Heart left ventricle (tissue), 16 donors: ENCODE data around the gene MGLL. TPM values are rescaled to one million over a fixed set of nuclear protein-coding genes. Genes with fewer than 3 reads are reported as not detected.

ENCODE experiments used
- ATAC-seq, 4 donors: fragments of 200-7000 bp; cut with Tn5 transposase; one replicate each; pipeline ENCODE4 v1.9.1; 2020 to 2022; ENCODE audit warnings: moderate library complexity in 4 of 4, mild to moderate bottlenecking in 3 of 4, moderate number of reproducible peaks in 1 of 4
- DNase-seq, 5 donors: peaks; one replicate each; pipeline ENCODE4 v3.0.0-alpha.2; 2020
- H3K27ac ChIP-seq, 12 donors: fragments of 200-600 bp; sonication (generic) in 4 of 12; one replicate each; pipeline versions ENCODE4 v1.5.0 to v1.8.0; 2016 to 2022; ENCODE audit warnings: mild to moderate bottlenecking in 2 of 12
- H3K27me3 ChIP-seq, 9 donors: fragments of 200-600 bp; sonication (generic) in 2 of 9; one replicate each; pipeline versions ENCODE4 v1.5.1 to v1.8.0; 2016 to 2022; ENCODE audit warnings: mild to moderate bottlenecking in 3 of 9
- H3K36me3 ChIP-seq, 9 donors: fragments of 200-600 bp; sonication (generic) in 2 of 9; one replicate each; pipeline versions ENCODE4 v1.5.0 to v1.8.0; 2018 to 2022; ENCODE audit warnings: mild to moderate bottlenecking in 2 of 9
- H3K4me1 ChIP-seq, 12 donors: fragments of 200-600 bp; sonication (generic) in 4 of 12; one replicate each; pipeline versions ENCODE4 v1.5.0 to v1.8.0; 2016 to 2022; ENCODE audit warnings: mild to moderate bottlenecking in 3 of 12
- H3K4me3 ChIP-seq, 12 donors: fragments of 200-600 bp; sonication (generic) in 4 of 12; one replicate each; pipeline versions ENCODE4 v1.5.0 to v1.8.0; 2017 to 2022; ENCODE audit warnings: mild to moderate bottlenecking in 9 of 12, moderate library complexity in 4 of 12
- H3K9me3 ChIP-seq, 12 donors: fragments of 200-600 bp; sonication (generic) in 4 of 12; one replicate each; pipeline versions ENCODE4 v1.5.0 to v1.8.0; 2016 to 2022; ENCODE audit warnings: mild to moderate bottlenecking in 1 of 12
- POLR2A ChIP-seq, 2 donors: fragments of 450-650 bp; IDR thresholded peaks; one replicate each; pipeline ENCODE4 v1.6.1; 2017; ENCODE audit warnings: antibody characterized with exemption in 2 of 2, mild to moderate bottlenecking in 2 of 2, moderate library complexity in 2 of 2
- WGBS, 4 donors: extraction: QIAGEN DNeasy Blood & Tissue Kit in 2 of 4; methylation state at CpG; one replicate each; pipeline versions ENCODE4 v1.1.5 to v1.1.7; 2013 to 2018; 5-methylcytosine and 5-hydroxymethylcytosine counted together
- intact Hi-C, 10 donors: fragments of 100-400 bp; cut with DNase I; formaldehyde crosslinking; loops; one replicate each; pipeline versions ENCODE4 v1.11.1 to v1.14.2; 2022
- polyA plus RNA-seq, 2 donors: library from polyadenylated mRNA; stranded (reverse); fragments of 200-250 nt; gene quantifications; one replicate each; pipeline ENCODE4 v1.2.3, GENCODE V29; 2013
- total RNA-seq, 9 donors: library from RNA; depleted of rRNA in 2 of 9; stranded (reverse); fragments of >200 nt in 2 of 9; fragmentation: NEBNext Ultra II Directional in 3 of 9; extraction: Animal tissue kit (Norgen Biotek cat#: 25700) in 3 of 9; gene quantifications; one replicate each; pipeline versions ENCODE4 v1.1.0 to v1.2.4, GENCODE V29; 2016 to 2023
- TF ChIP-seq, protein P1 (sequence below), 12 donors: fragments of 200-600 bp; sonication (generic) in 4 of 12; IDR thresholded peaks; one replicate each; pipeline versions ENCODE4 v1.5.0 to v1.8.0; 2018 to 2022; ENCODE audit warnings: antibody characterized with exemption in 12 of 12, mild to moderate bottlenecking in 5 of 12
- donor health status: ischemic (EF 13 %, LVEDD 7.1; RV severe dilation, severe dysfunction).
- donor health status: healthy with polysubstance abuse.
- donor health status: DM: no; HTN: yes; CAD: no.
- donor health status: DM: no; HTN: no; CAD: no.
- donor health status: ischemic (EF 25% LVEDD 6.9; RV normal size, moderate dysfunction).
- donor health status: ischemic (EF 25% LVEDD 5.7; RV mildly dilated, moderate dysfunction).
- donor health status: healthy.
- donor health status: DM: yes; HTN: yes; CAD: no.
- donor health status: ischemic (EF 35%, LVEDD 5.7; RV mildly dilated, moderate dysfunction).
- donor health status: nonischemic (EF 11% LVEDD 7.7; RV severe dilation, severe dysfunction).
- donor health status: DM: yes; HTN: yes; CAD: no.
- donor health status: PGD.
- donor health status: ischemic (EF 29% LVEDD 5.4; RV normal size, mild dysfunction).
- donor health status: nonischemic (EF 23%, LVEDD 6.1; RV moderate dilation, normal function).

MGLL gene
- total and polyA plus RNA-seq, 11 donors: 38.5 to 119 (median 78.9) TPM

DNA sequence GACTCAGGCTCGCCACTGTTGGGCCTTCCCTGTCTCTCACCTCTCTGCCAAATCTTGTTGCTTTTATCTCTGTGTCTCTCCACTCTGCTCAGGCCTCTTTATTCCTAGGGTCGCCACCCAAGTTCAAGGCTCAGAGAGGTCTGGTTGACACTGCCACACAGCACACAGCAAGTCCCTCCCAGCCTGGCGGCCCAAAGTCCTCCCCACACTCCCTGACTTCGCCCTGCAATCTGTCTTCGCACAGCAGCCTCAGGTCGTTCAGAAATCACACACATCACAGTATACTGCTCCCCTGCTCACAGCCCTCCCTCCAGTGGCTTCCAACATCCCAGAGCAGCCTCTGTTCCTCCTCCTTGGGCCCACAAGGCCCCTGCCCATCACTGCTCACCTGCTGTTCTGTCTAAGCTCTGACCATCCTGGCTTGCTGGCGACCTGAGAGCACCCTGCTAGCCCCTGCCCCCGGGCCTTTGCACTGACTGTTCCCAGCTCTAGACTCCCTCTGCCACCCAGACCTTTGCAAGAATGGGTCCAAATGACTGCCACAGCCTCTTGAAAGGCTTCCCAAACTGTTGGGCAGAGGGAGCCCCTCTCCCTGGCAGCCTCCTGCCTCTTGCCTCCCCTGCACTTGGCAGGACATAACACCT is 48.4 kb downstream of the MGLL start:
- Histone ChIP-seq H3K27me3 (no peaks in the 10 kb centered on the region), H3K36me3 (peaks cover 0 to 20% (median 0%) of the 10 kb centered on the region in 9 donors), H3K4me3 (no peak overlapping the region), H3K4me1 (peaks cover 9 to 90% (median 34%) of the 10 kb centered on the region in 12 donors), H3K9me3 (peaks cover 0 to 11% (median 0%) of the 10 kb centered on the region in 12 donors), H3K27ac (peak overlapping the region in 1 of 12 donors; percentile 28)
- 91 to 95% (median 93%) methylated on average over 7 to 8 of the region's 8 CpGs for WGBS, 4 donors
- no peak for TF ChIP-seq POLR2A (IDR thresholded peaks at IDR 0.05)
- TF ChIP-seq, protein P1, sequence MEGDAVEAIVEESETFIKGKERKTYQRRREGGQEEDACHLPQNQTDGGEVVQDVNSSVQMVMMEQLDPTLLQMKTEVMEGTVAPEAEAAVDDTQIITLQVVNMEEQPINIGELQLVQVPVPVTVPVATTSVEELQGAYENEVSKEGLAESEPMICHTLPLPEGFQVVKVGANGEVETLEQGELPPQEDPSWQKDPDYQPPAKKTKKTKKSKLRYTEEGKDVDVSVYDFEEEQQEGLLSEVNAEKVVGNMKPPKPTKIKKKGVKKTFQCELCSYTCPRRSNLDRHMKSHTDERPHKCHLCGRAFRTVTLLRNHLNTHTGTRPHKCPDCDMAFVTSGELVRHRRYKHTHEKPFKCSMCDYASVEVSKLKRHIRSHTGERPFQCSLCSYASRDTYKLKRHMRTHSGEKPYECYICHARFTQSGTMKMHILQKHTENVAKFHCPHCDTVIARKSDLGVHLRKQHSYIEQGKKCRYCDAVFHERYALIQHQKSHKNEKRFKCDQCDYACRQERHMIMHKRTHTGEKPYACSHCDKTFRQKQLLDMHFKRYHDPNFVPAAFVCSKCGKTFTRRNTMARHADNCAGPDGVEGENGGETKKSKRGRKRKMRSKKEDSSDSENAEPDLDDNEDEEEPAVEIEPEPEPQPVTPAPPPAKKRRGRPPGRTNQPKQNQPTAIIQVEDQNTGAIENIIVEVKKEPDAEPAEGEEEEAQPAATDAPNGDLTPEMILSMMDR (IDR thresholded peaks at IDR 0.05): no peak
- no peak for ATAC-seq
- intact Hi-C loops: loop anchor here in 1 of 10 donors (10.0 kb wide), 1 partner anchor 141 kb away; the partner anchor contains the start of gene KBTBD12
- DNase-seq: no peak

DNA sequence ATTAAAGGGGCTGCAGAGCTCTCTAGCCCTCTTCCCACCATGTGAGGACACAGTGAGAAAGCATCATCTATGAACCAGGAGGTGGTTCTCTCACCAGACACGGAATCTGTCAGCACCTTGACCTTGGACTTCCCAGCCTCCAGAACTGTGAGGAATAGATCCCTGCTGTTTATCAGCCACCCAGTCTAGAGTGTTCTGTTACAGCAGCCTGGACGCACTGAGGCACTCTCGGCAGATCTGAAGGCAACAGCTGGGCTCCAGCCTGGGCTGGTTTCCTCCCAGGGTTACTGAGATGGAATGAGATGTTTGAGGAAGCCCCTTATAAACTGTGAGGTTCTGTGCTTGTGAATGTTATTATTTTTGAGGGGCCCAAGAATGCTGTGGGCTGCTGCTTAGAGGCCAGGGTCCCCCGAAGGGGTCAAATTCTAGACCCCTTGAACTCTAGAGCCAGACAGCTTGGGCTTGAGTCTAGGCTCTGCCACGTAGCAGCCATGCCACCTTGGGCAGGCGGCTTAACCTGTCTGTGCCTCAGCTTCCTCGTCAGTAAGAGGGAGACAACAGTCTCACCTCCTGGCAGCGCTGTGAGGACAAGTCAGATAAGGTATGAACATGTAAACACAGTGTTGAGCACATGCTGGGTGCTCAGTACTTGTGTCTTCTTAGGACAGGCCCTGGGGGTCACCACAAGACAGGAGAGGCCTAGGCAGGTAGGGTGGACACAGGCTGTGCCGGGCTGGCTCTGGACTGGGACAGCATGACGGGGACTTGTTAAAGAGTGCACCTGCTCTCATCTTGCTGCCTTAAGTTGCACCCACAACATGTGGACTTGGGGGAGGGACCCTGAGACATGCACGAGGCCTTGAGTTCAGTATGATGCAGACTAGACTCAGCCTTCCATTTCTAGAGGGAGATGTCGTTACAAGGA is 49.2 kb downstream of the MGLL start:
- intact Hi-C loops: loop anchor here in 1 of 10 donors (10.0 kb wide), 1 partner anchor 142 kb away; the partner anchor contains the start of gene KBTBD12
- TF ChIP-seq, protein P1 (IDR thresholded peaks at IDR 0.05): no peak
- TF ChIP-seq POLR2A (IDR thresholded peaks at IDR 0.05): no peak
- Histone ChIP-seq H3K9me3 (peaks cover 0 to 19% (median 2%) of the 10 kb centered on the region in 12 donors), H3K4me1 (peaks cover 9 to 94% (median 36%) of the 10 kb centered on the region in 12 donors), H3K27me3 (no peaks in the 10 kb centered on the region), H3K4me3 (no peak overlapping the region), H3K27ac (peak overlapping the region in 4 of 12 donors; percentile 4 to 50 (median 24)), H3K36me3 (peaks cover 0 to 22% (median 0%) of the 10 kb centered on the region in 9 donors)
- 83 to 89% (median 87%) methylated on average over 10 to 12 of the region's 12 CpGs for WGBS, 4 donors
- ATAC-seq (peak in 1 of 4 donors; percentile 19), DNase-seq (no peak)

DNA sequence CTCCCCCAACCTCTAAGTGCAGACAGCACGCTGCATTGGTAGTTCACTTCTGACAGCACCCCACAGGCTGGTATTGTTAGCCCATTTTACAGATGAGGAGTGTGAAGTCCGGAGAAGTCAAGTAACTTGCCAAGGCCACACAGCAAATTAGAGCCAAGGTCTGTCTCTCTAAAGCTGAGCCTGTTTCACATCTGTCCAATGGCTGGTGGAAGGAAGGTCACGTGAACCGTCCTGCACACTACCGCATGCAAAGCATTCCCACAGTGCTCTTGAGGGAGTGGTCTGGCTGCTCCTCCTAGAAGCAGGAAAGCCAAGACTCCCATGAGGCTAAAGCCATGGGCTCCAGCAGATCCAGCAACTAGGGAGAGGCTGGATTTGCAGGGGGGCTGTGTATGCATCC is 50.0 kb downstream of the MGLL start:
- peaks cover 0 to 25% (median 10%) of the 10 kb centered on the region in 12 donors for H3K9me3 ChIP-seq
- DNase-seq (no peak), ATAC-seq (no peak)
- H3K4me1 ChIP-seq: peaks cover 9 to 92% (median 36%) of the 10 kb centered on the region in 12 donors
- H3K36me3 ChIP-seq: peaks cover 0 to 23% (median 0%) of the 10 kb centered on the region in 9 donors
- H3K4me3 ChIP-seq: no peak overlapping the region
- WGBS, 4 donors: 47 to 88% (median 69%) methylated on average over 2 to 5 of the region's 5 CpGs
- H3K27ac ChIP-seq: peak overlapping the region in 3 of 12 donors; percentile 11 to 37 (median 12)
- TF ChIP-seq, protein P1 (IDR thresholded peaks at IDR 0.05): no peak
- TF ChIP-seq POLR2A (IDR thresholded peaks at IDR 0.05): no peak
- no peaks in the 10 kb centered on the region for H3K27me3 ChIP-seq
- intact Hi-C loops: loop anchor here in 1 of 10 donors (10.0 kb wide), 1 partner anchor 143 kb away; the partner anchor contains the start of gene KBTBD12
